K562 (cell line): Measurements from ENCODE around the gene TBCC. TPM values are rescaled to one million over a fixed set of nuclear protein-coding genes. Genes with fewer than 3 reads are reported as not detected.

Source experiments
- BCL6 ChIP-seq: fragments of 250-450 bp; sonication (Bioruptor Pico); IDR thresholded peaks from 2 replicates; pipeline ENCODE4 v1.4.0; 2020
- CXXC5 ChIP-seq: fragments of 250-450 bp; sonication (Bioruptor Pico); IDR thresholded peaks from 2 replicates; pipeline ENCODE4 v1.8.0; 2022; ENCODE audit warnings: inconsistent platforms, mild to moderate bottlenecking, moderate library complexity
- ELF2 ChIP-seq: fragments of 250-450 bp; sonication (Bioruptor Pico); IDR thresholded peaks from 2 replicates; pipeline ENCODE4 v1.5.0; 2021; ENCODE audit warnings: mild to moderate bottlenecking
- FOSL1 ChIP-seq: fragments of 200-800 bp; sonication (Bioruptor generic); conservative IDR thresholded peaks from 2 replicates; pipeline ENCODE4 v1.6.1; 2016; ENCODE audit warnings: missing genetic modification characterization, missing compliant biosample characterization
- GATAD2A ChIP-seq: fragments of 450-650 bp; IDR thresholded peaks from 2 replicates; pipeline ENCODE4 v1.6.1; 2017
- HIVEP1 ChIP-seq: fragments of 250-450 bp; sonication (Bioruptor Pico); IDR thresholded peaks from 2 replicates; pipeline ENCODE4 v1.4.0; 2020; ENCODE audit warnings: mild to moderate bottlenecking
- HNRNPUL1 ChIP-seq: fragments of 200-400 bp; formaldehyde crosslinking; IDR thresholded peaks from 2 replicates; pipeline ENCODE4 v1.6.1; 2017; ENCODE audit warnings: low read length
- ID3 ChIP-seq, 2 experiments: fragments of 250-450 bp in 1 of 2; fragments of 450-650 bp in 1 of 2; sonication (Bioruptor Pico) in 1 of 2; IDR thresholded peaks; 2 replicates each; pipeline versions ENCODE4 v1.6.1 to v1.8.0; 2016 to 2021; ENCODE audit warnings: mild to moderate bottlenecking in 2 of 2, moderate library complexity in 2 of 2, missing compliant biosample characterization in 1 of 2, missing genetic modification characterization in 1 of 2
- JUN ChIP-seq, 2 experiments: sonication (generic) in 1 of 2; formaldehyde crosslinking in 1 of 2; IDR thresholded peaks; 2 replicates each; pipeline versions ENCODE4 v1.6.1 to v1.8.0; 2012 to 2022; ENCODE audit warnings: borderline replicate concordance in 2 of 2, mild to moderate bottlenecking in 2 of 2, improper control_type of control experiment in 1 of 2, low read depth in 1 of 2, low read length in 1 of 2, missing genetic modification reagents in 1 of 2
- KDM2B ChIP-seq: fragments of 250-450 bp; sonication (Bioruptor Pico); IDR thresholded peaks from 2 replicates; pipeline ENCODE4 v1.8.0; 2021; ENCODE audit warnings: mild to moderate bottlenecking, moderate library complexity
- NFE2L1 ChIP-seq: fragments of 450-650 bp; IDR thresholded peaks from 2 replicates; pipeline ENCODE4 v1.6.1; 2016; ENCODE audit warnings: missing genetic modification characterization, low read depth, mild to moderate bottlenecking, missing compliant biosample characterization, moderate library complexity, borderline replicate concordance
- PRDM10 ChIP-seq: fragments of 450-650 bp; IDR thresholded peaks from 2 replicates; pipeline ENCODE4 v1.6.1; 2018; ENCODE audit not compliant: partially characterized antibody
- RCOR1 ChIP-seq, 2 experiments: IDR thresholded peaks; 2 replicates each; pipeline ENCODE4 v1.6.1; 2012; ENCODE audit warnings: low read depth in 2 of 2, low read length in 2 of 2, borderline replicate concordance in 1 of 2, improper control_type of control experiment in 1 of 2
- SIN3B ChIP-seq: fragments of 450-650 bp; IDR thresholded peaks from 2 replicates; pipeline ENCODE4 v1.6.1; 2017; ENCODE audit warnings: low read depth, mild to moderate bottlenecking, moderate library complexity
- STAT5A ChIP-seq: IDR thresholded peaks from 2 replicates; pipeline ENCODE4 v1.6.1; 2012; ENCODE audit warnings: low read length, inconsistent platforms, borderline replicate concordance
- STAT5B ChIP-seq: fragments of 250-450 bp; sonication (Bioruptor Pico); IDR thresholded peaks from 2 replicates; pipeline ENCODE4 v1.8.0; 2021; ENCODE audit warnings: mild to moderate bottlenecking, inconsistent platforms
- ZBTB9 ChIP-seq: fragments of 450-650 bp; formaldehyde crosslinking; IDR thresholded peaks from 2 replicates; pipeline ENCODE4 v1.4.0; 2020; ENCODE audit warnings: mild to moderate bottlenecking, moderate library complexity
- ZFP30 ChIP-seq: fragments of 250-450 bp; sonication (Bioruptor Pico); IDR thresholded peaks from 2 replicates; pipeline ENCODE4 v1.8.0; 2022; ENCODE audit warnings: moderate library complexity, mild to moderate bottlenecking, inconsistent platforms, borderline replicate concordance
- ZNF197 ChIP-seq: fragments of 200-800 bp; sonication (Bioruptor generic); IDR thresholded peaks from 2 replicates; pipeline ENCODE4 v1.6.1; 2016; ENCODE audit warnings: low read depth, missing genetic modification characterization, missing compliant biosample characterization
- ZNF398 ChIP-seq: fragments of 250-450 bp; sonication (Bioruptor Pico); IDR thresholded peaks from 2 replicates; pipeline ENCODE4 v1.8.0; 2021; ENCODE audit warnings: moderate library complexity, mild to moderate bottlenecking, inconsistent platforms
- ZNF551 ChIP-seq: fragments of 250-450 bp; sonication (Bioruptor Pico); IDR thresholded peaks from 2 replicates; pipeline ENCODE4 v1.5.0; 2021; ENCODE audit warnings: mild to moderate bottlenecking, moderate library complexity
- ZNF76 ChIP-seq: fragments of 250-450 bp; sonication (Bioruptor Pico); IDR thresholded peaks from 2 replicates; pipeline ENCODE4 v1.4.0; 2020; ENCODE audit warnings: mild to moderate bottlenecking, moderate library complexity, borderline replicate concordance
- polyA plus RNA-seq, 8 experiments: library from polyadenylated mRNA; depleted of rRNA in 4 of 8; stranded (reverse) in 5 of 8; unstranded in 3 of 8; fragments of >200 nt; fragmentation: Nextera tagmentation in 2 of 8; fragmentation: Illumina TruSeq in 1 of 8; extraction: Ambion mirVana in 2 of 8; extraction: Trizol in 1 of 8; gene quantifications; 2 replicates each; pipeline versions ENCODE4 v1.2.1 to v1.2.3, GENCODE V29; 2011 to 2014; ENCODE audit warnings: inconsistent platforms in 1 of 8, missing spikeins in 1 of 8
- total RNA-seq, 7 experiments: library from RNA; depleted of rRNA in 6 of 7; stranded (reverse); fragments of >200 nt in 6 of 7; fragmentation: Illumina TruSeq in 2 of 7; extraction: Trizol in 2 of 7; gene quantifications; 2 replicates each; pipeline versions ENCODE4 v1.2.1 to v1.2.3, GENCODE V29; 2011 to 2021; ENCODE audit warnings: low replicate concordance in 1 of 7

Gene TBCC
- total and polyA plus RNA-seq, 9 of the 15 experiments (the other 6 are each of a cell fraction or from before 2014, with no cell fraction given), result 2.8 to 34.1 (median 23.3) TPM

- TF ChIP-seq ZNF76 (CRISPR knock-in tag) (no peak), ZBTB9 (CRISPR knock-in tag) (no peak), CXXC5 (CRISPR knock-in tag) (peak; percentile 62), STAT5B (CRISPR knock-in tag) (no peak), PRDM10 (no peak), HIVEP1 (no peak), SIN3B (no peak), HNRNPUL1 (no peak), JUN (IDR thresholded peaks at IDR 0.05; ENCODE audit: borderline replicate concordance, low read depth, low read length) (no peak), JUN (CRISPR knock-in tag; IDR thresholded peaks at IDR 0.05; ENCODE audit: borderline replicate concordance) (no peak), RCOR1 (IDR thresholded peaks at IDR 0.05; ENCODE audit: borderline replicate concordance in 1 of 2, low read depth in 2 of 2, low read length in 2 of 2) (no peak), NFE2L1 (tag) (no peak), STAT5A (no peak), GATAD2A (no peak), ZNF551 (CRISPR knock-in tag) (no peak), KDM2B (CRISPR knock-in tag) (no peak), ID3 (CRISPR knock-in tag; IDR thresholded peaks at IDR 0.05) (no peak), ID3 (tag; IDR thresholded peaks at IDR 0.05) (no peak), FOSL1 (tag) (no peak), ZNF197 (CRISPR knock-in tag) (no peak), ZNF398 (no peak), ELF2 (no peak), ZFP30 (CRISPR knock-in tag) (no peak), BCL6 (CRISPR knock-in tag) (no peak)
Measured at GRCh38 chr6:42744351-42744893, 1.5 kb downstream of the TBCC start (continued).
